Measurements from ENCODE around the gene A4GALT.
A peak's percentile ranks its signal among the peaks of the same experiment; 100 is the strongest.

A4GALT gene

DNA sequence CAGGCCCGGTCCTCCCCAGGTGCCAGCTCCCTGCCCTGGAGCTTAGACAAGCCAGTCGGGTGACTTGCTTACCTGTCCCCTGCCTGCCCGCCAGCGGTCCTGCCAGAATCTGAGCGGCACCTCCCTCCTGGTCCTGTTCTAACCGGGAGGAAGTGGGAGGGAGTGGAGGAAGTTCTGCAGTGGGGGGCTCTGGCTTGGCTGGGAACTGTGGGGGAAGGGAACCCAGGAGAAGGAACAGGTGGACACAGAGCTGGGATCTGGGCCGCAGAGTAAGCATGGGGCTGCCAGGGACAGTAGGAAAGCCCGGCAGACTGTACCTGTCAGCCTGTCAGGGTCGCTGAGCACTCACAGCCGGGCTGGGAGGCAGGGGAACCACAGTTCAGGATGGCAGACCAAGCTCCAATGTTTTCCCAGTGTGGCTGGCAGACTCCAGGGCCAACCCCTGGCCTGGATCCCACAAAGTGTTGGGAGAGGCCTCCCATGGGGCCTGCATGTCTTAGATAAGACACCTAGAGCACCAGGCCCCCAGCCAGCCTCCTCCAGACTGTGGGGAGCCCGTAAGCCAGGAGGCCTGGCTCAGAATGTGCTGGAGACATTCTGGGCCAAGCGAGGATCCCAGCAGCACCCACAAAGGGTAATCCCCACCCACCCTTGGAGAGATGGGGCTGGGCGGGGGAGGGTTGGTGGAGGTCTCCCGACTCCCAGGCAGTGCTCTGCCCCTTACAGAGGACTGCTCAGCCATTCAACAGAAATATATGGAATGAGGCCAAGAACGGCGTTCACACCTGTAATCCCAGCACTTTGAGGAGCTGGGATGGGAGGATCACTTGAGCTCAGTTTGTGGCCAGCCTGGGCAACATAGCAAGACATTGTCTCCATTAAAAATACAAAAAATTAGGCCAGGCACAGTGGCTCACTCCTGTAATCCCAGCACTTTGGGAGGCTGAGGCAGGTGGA lies 73.8 kb downstream of the A4GALT start:
- DNase-seq: no peak

- DNase-seq: no peak
Observed at GRCh38 chr22:42645938-42646568, 74.6 kb downstream of the A4GALT start.

- DNase-seq: no peak
Observed at GRCh38 chr22:42645341-42645937, 75.2 kb downstream of the A4GALT start.

DNA sequence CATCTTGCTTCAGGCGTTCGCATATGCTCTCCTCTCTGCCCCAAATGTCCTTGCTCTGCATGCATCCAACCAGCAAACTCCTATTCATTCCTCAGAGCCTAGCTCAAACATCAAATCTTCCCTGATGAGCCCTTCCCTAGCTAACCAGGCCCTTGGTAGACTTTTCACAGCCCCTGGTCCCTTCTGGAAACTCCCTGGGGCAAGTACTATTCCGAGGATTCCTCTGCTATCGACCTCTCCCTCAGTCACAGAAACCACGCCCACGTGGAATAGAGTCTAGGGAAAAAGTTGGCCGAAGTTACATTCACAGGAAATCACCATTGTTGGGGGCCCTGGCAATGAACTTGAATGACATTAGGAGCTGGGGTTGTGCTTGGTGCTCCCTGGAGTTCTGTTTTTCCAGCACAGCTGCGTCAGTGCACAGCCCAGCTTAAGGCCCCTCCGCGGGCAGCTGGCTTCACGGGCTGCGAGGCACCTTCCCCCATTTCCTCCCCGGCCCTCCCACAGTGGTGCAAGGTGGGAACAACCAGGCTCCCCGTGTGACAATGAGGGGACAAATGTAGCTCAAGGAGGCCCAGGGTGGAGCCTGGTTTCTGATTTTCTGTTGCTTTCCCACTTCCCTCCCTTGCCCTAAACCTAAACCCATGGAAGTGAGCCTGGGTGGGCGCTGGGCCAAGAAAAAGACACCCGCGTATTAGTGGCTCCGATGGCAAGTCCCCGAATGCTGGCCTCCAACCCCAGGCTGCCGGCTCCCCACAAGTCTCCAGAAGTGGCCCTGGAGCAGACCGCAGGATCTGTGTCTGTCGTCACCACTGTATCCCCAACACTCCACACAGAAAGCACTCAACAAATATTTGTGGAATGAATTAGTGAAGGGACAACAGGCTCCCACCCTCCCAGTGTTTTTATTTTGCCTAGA lies 76.0 kb downstream of the A4GALT start:
- DNase-seq: no peak

- no peak for DNase-seq
Observed at GRCh38 chr22:42643634-42644421, 76.8 kb downstream of the A4GALT start.

- peak; percentile 37 to 46 for DNase-seq
Observed at GRCh38 chr22:42642806-42643633, 77.7 kb downstream of the A4GALT start.

All from inflammatory macrophage (primary cell).